ENCODE measurements around the gene LMBR1.
"Not testable (repeated sequence)": the region's sequence is repeated elsewhere in the genome, so short reads cannot be mapped to it uniquely, and the experiment has no call there.

LMBR1 gene

DNA sequence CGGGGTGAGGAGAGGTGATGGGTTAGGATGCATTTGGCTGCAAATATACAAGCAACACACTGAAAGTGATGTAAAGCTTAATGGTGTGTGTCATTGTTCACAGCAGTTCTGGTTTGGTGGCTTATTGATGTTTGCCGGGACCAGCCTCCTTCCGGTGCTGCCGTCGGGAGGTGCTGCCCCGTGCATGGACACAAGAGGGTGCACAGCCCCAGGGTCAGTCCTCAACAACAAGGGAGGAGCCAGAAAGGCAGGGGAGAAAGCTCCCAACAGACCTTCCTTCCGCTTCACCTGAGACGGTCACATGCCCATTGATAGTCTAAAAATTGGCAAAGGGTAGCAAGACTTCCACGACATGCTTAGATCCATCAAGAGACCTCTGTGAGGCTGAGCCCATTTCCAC, 242.9 kb downstream of the LMBR1 start:
- no peak for DNase-seq

DNA sequence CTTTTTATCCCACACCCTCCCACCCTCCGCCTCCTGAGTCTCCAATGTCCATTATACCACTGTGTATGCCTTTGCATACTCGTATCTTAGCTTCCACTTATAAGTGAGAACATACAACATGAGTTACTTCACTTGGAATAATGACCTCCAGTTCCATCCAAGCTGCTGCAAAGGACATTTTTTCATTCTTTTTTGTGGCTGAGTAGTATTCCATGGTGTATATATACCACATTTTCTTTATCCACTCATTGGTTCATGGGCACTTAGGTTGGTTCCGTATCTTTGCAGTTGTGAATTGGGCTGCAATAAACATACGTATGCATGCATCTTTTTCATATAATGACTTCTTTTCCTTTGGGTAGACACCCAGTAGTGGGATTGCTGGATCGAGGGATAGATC, 245.7 kb downstream of the LMBR1 start:
- DNase-seq = not testable (repeated sequence)

DNA sequence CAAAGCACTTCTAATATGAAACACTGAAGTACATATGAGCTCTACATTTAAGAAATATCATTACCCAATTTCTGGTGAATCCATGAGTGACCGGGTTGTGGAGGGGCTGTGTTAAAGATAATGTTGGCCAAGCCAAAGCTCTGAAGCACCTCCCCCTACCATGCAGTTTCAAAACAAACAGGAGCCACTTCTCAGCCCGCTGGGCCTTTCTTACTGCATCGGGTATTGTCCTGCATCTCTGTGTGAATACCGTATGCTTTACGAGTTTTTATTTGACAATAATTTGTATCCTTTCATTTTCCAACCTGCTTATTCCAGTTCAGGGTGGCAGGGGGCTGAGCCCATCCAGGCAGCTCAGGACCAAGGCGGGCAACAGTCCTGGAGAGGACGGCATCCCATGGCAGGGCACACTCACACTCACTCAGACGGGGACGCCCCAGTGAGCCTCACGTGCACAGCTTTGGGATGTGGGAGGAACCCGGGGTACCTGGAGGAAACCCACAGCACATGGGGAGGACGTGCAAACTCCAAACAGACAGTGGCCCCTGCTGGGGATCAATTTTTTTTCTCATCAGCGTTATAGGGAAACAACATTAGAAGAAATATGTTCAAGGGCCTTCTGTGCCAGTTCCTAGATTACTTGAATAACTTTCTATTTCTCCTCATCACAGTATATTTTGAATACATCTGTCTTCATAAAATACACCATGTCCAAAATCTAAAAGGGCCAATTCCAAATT, 250.5 kb downstream of the LMBR1 start:
- no peak for DNase-seq

DNA sequence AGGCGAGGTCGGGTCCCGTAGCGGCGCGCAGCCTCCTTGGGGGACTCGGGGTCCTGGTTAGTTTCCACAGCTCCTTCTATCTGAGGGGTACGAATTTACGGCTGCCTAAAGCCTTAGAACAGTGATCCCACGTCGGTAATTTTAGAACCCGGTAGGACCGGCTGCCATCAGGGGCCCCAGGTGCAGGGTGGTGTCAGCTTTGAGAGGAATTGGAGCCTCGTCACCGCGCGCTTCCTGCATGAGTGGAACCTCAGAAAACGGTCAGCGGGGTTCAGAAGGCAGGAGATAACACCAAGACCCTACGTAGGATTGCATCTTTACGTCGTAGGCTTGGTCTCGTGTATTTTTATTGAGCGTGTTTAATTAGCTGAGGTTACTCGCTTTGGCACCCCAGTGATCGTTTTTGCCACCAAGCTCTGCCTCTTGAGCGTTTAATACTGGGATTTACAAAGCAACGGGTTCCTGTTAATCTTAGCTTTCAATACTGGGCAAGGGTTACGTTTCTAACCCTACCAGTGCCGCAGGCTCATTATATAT, 252.0 kb downstream of the LMBR1 start:
- DNase-seq = no peak

DNA sequence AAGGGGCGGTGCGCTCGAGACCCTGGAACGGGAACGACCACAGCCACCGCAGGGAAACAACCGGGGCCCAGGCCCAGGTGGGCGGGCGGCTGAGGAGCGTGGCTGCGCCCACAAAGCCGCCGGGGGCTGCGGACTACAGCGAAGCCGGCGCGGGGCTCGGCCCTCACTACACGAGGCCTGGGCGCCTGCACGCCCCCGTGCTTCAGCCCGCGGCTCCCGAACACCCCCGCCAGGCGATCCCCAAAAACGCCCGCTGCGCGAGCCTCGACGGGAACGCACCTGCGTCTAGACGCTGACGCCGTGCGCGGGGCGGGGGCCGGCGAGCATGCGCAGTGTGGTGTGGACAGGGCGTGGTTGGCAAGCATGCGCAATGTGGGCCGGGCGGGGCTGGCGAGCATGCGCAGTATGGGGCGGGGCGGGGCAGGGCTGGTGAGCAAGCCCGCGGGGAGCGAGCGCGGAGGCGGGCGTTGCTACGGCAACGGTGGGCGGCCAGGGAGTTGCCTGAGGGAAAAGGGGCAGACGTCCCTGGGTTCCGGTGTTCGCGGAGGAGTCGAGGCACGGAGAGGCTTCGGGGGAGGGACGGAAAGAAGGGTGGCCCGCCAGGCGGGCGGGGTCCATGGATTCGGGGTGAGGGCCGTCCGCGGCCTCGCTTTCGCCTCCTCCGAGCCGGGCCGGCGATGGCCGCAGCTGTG, 252.6 kb downstream of the LMBR1 start, which contains the start of gene RNF32:
Gene RNF32 (plus strand): TSS at position 518 of the 692 bp plus-strand sequence. CDS start 3,104 bp downstream, outside the sequence.
- DNase-seq = peak; percentile 73 to 96

DNA sequence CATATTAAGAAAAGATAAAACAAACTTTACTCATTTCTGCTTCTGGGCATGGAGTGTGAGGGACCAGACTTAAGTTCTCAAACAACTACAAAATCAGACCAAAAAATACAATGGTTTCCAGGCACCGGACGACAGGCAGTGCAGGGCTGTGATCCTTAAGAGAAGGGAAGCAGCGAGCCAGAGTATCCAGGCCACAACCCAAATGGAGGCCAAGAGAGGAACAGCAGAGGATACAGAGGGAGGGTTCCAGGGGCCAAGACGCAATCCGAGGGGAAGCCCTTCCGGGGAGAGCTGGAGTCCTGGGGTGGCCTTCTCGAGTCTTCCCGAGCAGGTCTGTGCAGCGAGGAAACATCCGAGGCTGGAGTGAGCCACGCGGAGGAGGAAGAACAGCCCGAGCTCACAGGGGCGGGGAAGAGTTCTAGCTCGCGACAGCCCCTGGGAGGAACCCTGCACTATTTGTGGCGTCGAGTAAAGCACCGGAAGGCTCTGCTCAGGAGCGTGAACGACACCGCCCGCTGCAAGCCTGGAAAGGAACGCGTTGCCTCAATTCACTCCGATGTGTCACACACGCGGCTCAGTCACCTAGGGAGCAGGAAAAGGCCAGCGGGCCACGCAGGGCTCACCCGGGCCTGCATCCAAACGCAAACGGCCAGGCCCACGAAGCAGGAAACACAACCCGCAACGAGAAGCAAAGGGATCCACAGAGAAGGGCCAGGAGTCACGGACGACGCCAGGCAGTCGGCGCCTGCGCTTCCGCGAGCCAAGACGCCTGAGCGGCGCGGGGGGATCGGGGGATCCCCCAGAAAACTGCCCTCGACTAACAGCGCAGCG, 253.3 kb downstream of the LMBR1 start:
- DNase-seq = no peak

DNA sequence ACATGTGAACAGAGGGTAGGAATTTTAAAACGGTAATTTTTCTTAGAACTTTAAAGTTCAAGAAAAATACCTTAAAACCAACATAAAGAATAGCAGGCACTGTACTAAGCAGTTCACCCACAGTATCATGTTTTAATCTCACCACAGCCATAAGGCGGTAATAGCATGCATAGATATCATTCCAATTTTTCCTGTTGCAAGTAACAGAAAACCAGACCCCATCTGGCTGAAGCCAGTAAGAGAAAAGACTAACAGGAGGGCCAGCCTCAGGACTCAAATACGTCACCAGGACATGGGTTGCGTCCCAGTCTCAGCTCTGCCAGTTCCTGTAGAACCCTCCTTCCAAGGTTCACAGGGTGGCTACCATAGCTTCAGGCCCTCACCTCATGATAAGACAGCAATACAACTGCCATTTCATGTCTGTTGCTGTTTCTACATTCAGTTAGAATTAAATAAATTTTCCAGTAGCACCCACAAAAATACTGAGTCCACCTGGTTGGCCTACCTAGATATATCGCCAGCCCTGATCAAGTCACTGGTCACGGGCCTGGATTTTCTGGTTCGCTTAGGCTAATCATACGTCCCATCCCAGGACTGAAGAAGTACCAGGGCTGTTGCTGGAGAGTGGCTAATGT, 254.4 kb downstream of the LMBR1 start:
- DNase-seq = no peak

DNA sequence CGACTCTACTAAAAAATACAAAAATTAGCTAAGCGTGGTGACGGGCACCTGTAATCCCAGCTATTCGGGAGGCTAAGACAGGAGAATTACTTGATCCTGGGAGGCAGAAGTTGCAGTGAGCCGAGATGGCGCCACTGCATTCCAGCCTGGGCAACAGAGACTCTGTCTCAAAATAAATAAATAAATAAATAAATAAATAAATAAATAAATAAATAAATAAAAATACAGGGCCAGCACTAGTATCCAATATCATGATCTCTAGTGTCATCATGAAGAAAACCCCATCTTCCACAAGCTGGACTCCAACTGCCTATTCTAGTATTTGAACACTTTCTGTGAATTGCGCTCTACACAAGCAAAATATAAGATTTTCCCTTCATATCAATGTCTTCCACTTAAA, 255.9 kb downstream of the LMBR1 start:
- DNase-seq = not testable (repeated sequence)

DNA sequence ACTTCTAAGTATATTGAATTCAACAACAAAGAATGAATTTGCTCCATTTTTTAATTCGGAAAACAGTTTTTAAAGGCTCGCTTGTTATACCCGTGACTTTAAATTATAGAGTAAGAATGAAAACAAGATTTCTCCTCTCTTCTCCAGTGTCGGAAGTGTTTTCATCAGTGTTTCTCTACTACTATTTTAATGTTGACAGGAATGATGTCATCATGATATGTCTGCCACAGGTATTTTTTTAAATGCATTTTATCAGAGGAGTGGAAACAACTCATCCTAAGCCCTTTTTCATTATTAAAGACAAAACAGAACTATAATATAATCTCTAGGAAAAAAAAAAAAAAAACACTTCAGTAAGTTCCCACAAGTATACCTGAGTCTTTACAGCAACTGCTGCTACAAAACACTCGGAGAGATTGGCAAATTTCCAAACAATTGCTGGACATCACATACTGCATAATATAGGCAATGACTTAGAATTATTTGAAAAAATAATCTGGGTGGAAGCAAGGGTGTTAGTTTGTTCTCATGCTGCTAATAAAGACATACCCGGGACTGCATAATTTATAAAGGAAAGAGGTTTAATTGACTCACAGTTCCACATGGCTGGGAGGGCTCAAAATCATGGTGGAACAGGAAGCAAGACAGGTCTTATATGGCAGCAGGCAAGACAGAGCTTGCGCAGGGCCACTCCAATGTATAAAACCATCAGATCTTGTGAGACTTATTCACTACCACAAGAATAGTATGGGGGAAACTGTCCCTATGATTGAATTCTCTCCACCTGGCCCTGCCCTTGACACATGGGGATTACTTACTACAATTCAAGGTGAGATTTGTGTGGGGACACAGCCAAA, 257.2 kb downstream of the LMBR1 start:
- DNase-seq = no peak

DNA sequence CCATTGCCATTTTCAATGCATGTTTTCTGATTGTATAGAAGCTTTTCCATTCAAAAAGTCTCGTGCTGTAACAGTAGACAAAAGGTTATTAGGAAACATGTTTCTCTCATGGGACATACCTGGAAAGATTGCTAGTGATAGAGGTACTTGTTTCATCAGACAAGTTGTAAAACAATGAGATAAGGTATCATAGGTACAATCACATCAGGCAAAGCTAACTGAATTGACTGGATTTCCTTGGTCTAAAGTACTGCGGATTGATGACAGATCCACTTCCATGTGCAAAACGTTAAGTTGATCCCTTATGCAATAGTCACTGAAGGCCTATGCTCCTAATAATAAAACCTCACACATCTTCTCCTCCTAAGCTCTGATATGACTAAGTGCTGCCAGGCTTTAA, 258.9 kb downstream of the LMBR1 start:
- no peak for DNase-seq

DNA sequence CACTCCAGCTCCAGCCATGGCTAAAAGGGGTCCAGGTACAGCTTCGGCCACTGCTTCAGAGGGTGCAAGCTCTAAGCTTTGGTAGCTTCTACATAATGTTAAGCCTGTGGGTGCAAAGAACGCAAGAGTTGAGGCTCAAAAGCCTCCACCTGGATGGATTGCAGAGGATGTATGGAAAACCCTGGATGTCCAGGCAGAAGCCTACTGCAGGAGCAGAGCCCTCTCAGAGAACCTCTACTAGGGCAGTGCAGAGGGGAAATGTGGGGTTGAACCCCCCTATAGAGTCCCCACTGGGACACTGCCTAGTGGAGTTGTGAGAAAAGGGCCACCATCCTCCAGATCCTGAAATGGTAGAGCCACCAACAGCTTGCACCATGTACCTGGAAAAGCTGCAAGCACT, 263.1 kb downstream of the LMBR1 start:
- no peak for DNase-seq

DNA sequence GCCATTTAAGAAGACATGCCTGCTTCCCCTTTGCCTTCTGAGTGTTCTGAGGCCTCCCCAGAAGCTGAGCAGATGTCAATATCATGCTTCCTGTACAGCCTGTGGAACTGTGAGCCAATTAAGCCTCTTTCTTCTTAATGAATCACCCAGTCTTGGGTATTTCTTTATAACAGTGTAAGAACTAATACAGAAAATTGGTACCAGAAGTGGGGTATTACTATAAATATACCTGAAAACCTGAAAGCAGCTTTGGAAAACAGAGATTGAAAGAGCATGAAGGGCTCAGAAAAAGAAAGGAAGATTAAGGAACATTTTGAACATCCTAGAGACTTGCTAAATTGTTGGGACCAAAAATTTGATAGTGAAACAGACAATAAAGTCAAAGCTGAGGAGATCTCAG, 264.4 kb downstream of the LMBR1 start:
- no peak for DNase-seq
